K562 (cell line): Measurements from ENCODE around the gene CYB5D1. TPM values are rescaled to one million over a fixed set of nuclear protein-coding genes. Genes with fewer than 3 reads are reported as not detected.

Source experiments
- ETV1 ChIP-seq: fragments of 450-650 bp; conservative IDR thresholded peaks from 2 replicates; pipeline ENCODE4 v1.6.1; 2016; ENCODE audit warnings: missing genetic modification characterization, control low read depth, low read depth, missing compliant biosample characterization
- FIP1L1 ChIP-seq: fragments of 200-400 bp; formaldehyde crosslinking; IDR thresholded peaks from 2 replicates; pipeline ENCODE4 v1.6.1; 2018; ENCODE audit warnings: mild to moderate bottlenecking, low read depth, low read length; ENCODE audit not compliant: poor library complexity, severe bottlenecking
- FOXM1 ChIP-seq, 2 experiments: fragments of 450-650 bp in 1 of 2; sonication (generic) in 1 of 2; formaldehyde crosslinking in 1 of 2; IDR thresholded peaks; 2 replicates each; pipeline versions ENCODE4 v1.6.1 to v1.9.0; 2017 to 2022; ENCODE audit warnings: low read depth in 2 of 2, mild to moderate bottlenecking in 2 of 2, missing genetic modification reagents in 1 of 2, moderate library complexity in 1 of 2
- GABPA ChIP-seq: fragments of 200-800 bp; sonication (Bioruptor generic); conservative IDR thresholded peaks from 2 replicates; pipeline ENCODE4 v1.6.1; 2016; ENCODE audit warnings: low read depth, missing genetic modification characterization, missing compliant biosample characterization
- HDAC2 ChIP-seq: fragments of 450-650 bp; IDR thresholded peaks from 2 replicates; pipeline ENCODE4 v1.6.1; 2016; ENCODE audit warnings: mild to moderate bottlenecking
- HINFP ChIP-seq: fragments of 450-650 bp; conservative IDR thresholded peaks from 2 replicates; pipeline ENCODE4 v1.6.1; 2016; ENCODE audit warnings: missing genetic modification characterization, low read depth, mild to moderate bottlenecking, control low read depth, missing compliant biosample characterization
- KLF6 ChIP-seq: fragments of 250-450 bp; sonication (Bioruptor Pico); IDR thresholded peaks from 2 replicates; pipeline ENCODE4 v1.4.0; 2020; ENCODE audit warnings: mild to moderate bottlenecking, moderate library complexity, borderline replicate concordance
- MCM2 ChIP-seq: fragments of 450-650 bp; IDR thresholded peaks from 2 replicates; pipeline ENCODE4 v1.6.1; 2017; ENCODE audit warnings: low read depth, mild to moderate bottlenecking
- MTA1 ChIP-seq: fragments of 450-650 bp; IDR thresholded peaks from 2 replicates; pipeline ENCODE4 v1.6.1; 2017; ENCODE audit warnings: borderline replicate concordance
- POLR2AphosphoS5 ChIP-seq: IDR thresholded peaks from 2 replicates; pipeline ENCODE4 v1.6.1; 2011; ENCODE audit warnings: mild to moderate bottlenecking, low read depth, low read length, moderate library complexity; ENCODE audit not compliant: control insufficient read depth, insufficient read depth
- PYGO2 ChIP-seq: fragments of 450-650 bp; IDR thresholded peaks from 2 replicates; pipeline ENCODE4 v1.6.1; 2016; ENCODE audit warnings: mild to moderate bottlenecking, missing genetic modification characterization, moderate library complexity, missing compliant biosample characterization
- SIRT6 ChIP-seq: IDR thresholded peaks from one replicate; pipeline ENCODE4 v1.6.1; 2012; ENCODE audit warnings: low read depth, mild to moderate bottlenecking, control low read depth, inconsistent platforms, low read length, moderate library complexity
- SMARCA5 ChIP-seq: fragments of 450-650 bp; IDR thresholded peaks from 2 replicates; pipeline ENCODE4 v1.6.1; 2016
- TEAD4 ChIP-seq, 2 experiments: sonication (generic) in 1 of 2; formaldehyde crosslinking in 1 of 2; IDR thresholded peaks; 2 replicates each; pipeline versions ENCODE4 v1.6.1 to v1.8.0; 2012 to 2022; ENCODE audit warnings: borderline replicate concordance in 1 of 2, inconsistent platforms in 1 of 2, low read length in 1 of 2, mild to moderate bottlenecking in 1 of 2, missing genetic modification reagents in 1 of 2
- TFAP4 ChIP-seq: sonication (generic); formaldehyde crosslinking; IDR thresholded peaks from 2 replicates; pipeline ENCODE4 v1.8.0; 2022; ENCODE audit warnings: missing genetic modification reagents, mild to moderate bottlenecking, moderate library complexity, borderline replicate concordance
- ZBTB26 ChIP-seq: fragments of 450-650 bp; formaldehyde crosslinking; IDR thresholded peaks from 2 replicates; pipeline ENCODE4 v1.4.0; 2022; ENCODE audit warnings: missing genetic modification characterization
- ZBTB7A ChIP-seq: IDR thresholded peaks from 2 replicates; pipeline ENCODE4 v1.6.1; 2011; ENCODE audit warnings: low read depth, mild to moderate bottlenecking, low read length, moderate library complexity, borderline replicate concordance; ENCODE audit not compliant: control insufficient read depth
- ZNF644 ChIP-seq: fragments of 200-800 bp; sonication (Bioruptor generic); IDR thresholded peaks from 2 replicates; pipeline ENCODE4 v1.6.1; 2016; ENCODE audit warnings: low read depth, missing genetic modification characterization, missing compliant biosample characterization
- ZNF695 ChIP-seq: fragments of 450-650 bp; formaldehyde crosslinking; IDR thresholded peaks from 2 replicates; pipeline ENCODE4 v1.4.0; 2020; ENCODE audit warnings: mild to moderate bottlenecking, moderate library complexity
- ZNF766 ChIP-seq: fragments of 200-800 bp; sonication (Bioruptor generic); conservative IDR thresholded peaks from 2 replicates; pipeline ENCODE4 v1.6.1; 2016; ENCODE audit warnings: missing genetic modification characterization, missing compliant biosample characterization
- ZNF77 ChIP-seq: fragments of 250-450 bp; sonication (Bioruptor Pico); IDR thresholded peaks from 2 replicates; pipeline ENCODE4 v1.5.0; 2020
- polyA plus RNA-seq, 8 experiments: library from polyadenylated mRNA; depleted of rRNA in 4 of 8; stranded (reverse) in 5 of 8; unstranded in 3 of 8; fragments of >200 nt; fragmentation: Nextera tagmentation in 2 of 8; fragmentation: Illumina TruSeq in 1 of 8; extraction: Ambion mirVana in 2 of 8; extraction: Trizol in 1 of 8; gene quantifications; 2 replicates each; pipeline versions ENCODE4 v1.2.1 to v1.2.3, GENCODE V29; 2011 to 2014; ENCODE audit warnings: inconsistent platforms in 1 of 8, missing spikeins in 1 of 8
- total RNA-seq, 7 experiments: library from RNA; depleted of rRNA in 6 of 7; stranded (reverse); fragments of >200 nt in 6 of 7; fragmentation: Illumina TruSeq in 2 of 7; extraction: Trizol in 2 of 7; gene quantifications; 2 replicates each; pipeline versions ENCODE4 v1.2.1 to v1.2.3, GENCODE V29; 2011 to 2021; ENCODE audit warnings: low replicate concordance in 1 of 7
- TF ChIP-seq, protein P1 (sequence below), 3 experiments: fragments of 200-800 bp in 1 of 3; sonication (Bioruptor generic) in 1 of 3; sonication (generic) in 1 of 3; formaldehyde crosslinking in 1 of 3; IDR thresholded peaks; 2 replicates each; pipeline versions ENCODE4 v1.6.1 to v1.8.0; 2016 to 2022; ENCODE audit warnings: mild to moderate bottlenecking in 2 of 3, missing compliant biosample characterization in 2 of 3, missing genetic modification characterization in 2 of 3, missing genetic modification reagents in 1 of 3

Gene CYB5D1
- total and polyA plus RNA-seq, 9 of the 15 experiments (the other 6 are each of a cell fraction or from before 2014, with no cell fraction given) = 2.4 to 7.9 (median 5.7) TPM

DNA sequence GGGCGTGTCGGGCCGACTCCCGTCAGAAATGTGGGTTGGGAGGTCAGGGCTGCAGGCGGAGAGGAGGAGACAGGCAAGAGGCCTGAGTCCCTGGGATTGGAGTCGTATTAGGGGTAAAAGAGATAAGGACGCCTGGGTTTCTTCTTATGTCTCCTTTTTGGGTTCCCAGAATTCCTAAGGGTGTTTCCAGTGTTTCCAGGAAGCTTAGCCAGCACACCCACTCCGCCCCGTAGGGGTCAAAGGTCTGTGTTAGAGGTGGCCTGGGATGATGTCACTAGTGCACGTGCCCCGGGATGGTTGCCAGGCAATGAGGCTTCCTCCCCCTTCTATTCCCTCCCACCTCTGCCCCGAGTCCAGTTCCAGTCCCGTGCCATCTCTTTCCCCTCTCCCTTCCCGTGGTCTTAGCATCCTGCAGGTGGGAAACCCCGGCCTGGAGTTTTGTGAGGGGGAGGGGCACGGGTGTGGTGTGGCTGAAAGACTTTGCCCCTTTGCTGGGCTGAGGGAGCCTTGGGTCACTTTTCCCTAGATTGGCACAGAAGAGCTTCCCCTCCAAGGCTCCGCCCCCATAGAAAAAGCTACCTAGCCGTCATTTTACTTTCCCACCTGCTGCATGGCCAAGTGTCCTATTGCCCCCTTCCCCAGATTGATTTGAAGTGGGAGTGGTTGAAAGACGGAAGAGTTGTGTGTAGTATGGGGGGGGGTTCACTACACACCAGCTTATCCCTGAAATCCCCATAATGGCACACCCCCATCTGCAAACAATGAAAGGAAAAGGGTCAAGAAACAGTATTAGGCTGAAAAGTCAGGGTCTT lies 21.0 kb upstream of the CYB5D1 start (continued):
- TF ChIP-seq HINFP (tag) (no peak), SMARCA5 (no peak), PYGO2 (tag) (no peak), KLF6 (CRISPR knock-in tag) (no peak), MCM2 (no peak), GABPA (tag) (no peak), FIP1L1 (no peak), ZNF77 (no peak), FOXM1 (IDR thresholded peaks at IDR 0.05; ENCODE audit: low read depth) (peak; percentile 94), FOXM1 (CRISPR knock-in tag; IDR thresholded peaks at IDR 0.05; ENCODE audit: low read depth) (no peak), ZBTB7A (peak; percentile 73), ETV1 (tag) (peak; percentile 26; the same call in 1 of the 2 replicates), HDAC2 (0 out of 2 replicates have a peak, but pooled peaks have one; percentile 58), ZNF766 (CRISPR knock-in tag) (no peak), TFAP4 (peak; percentile 84), ZNF695 (CRISPR knock-in tag) (no peak), ZBTB26 (CRISPR knock-in tag) (no peak), POLR2AphosphoS5 (no peak), MTA1 (peak; percentile 69; the same call in 1 of the 2 replicates), ZNF644 (tag) (no peak), SIRT6 (no peak), TEAD4 (IDR thresholded peaks at IDR 0.05; ENCODE audit: low read length) (no peak; the same call in none of the 2 replicates), TEAD4 (CRISPR knock-in tag; IDR thresholded peaks at IDR 0.05; ENCODE audit: borderline replicate concordance) (no peak)
- TF ChIP-seq, protein P1, sequence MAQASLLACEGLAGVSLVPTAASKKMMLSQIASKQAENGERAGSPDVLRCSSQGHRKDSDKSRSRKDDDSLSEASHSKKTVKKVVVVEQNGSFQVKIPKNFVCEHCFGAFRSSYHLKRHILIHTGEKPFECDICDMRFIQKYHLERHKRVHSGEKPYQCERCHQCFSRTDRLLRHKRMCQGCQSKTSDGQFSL (CRISPR knock-in tag; IDR thresholded peaks at IDR 0.05) = peak; percentile 95
- TF ChIP-seq, protein P1 (tag; IDR thresholded peaks at IDR 0.05) = peak in 1 of 2 experiments; percentile 67; a peak in 1 of 4 replicates
